Rectal smooth muscle tissue (tissue), 1 donor: Measurements from ENCODE around the gene JAKMIP2.

Source experiments
- H3K27ac ChIP-seq: one replicate; pipeline ENCODE4 v1.7.0; 2013; ENCODE audit warnings: low read depth, low read length, inconsistent platforms
- H3K27me3 ChIP-seq: one replicate; pipeline ENCODE4 v1.7.0; 2013; ENCODE audit warnings: low read length; ENCODE audit not compliant: control insufficient read depth, insufficient read depth
- H3K36me3 ChIP-seq: one replicate; pipeline ENCODE4 v1.7.0; 2013; ENCODE audit warnings: low read length; ENCODE audit not compliant: control insufficient read depth, insufficient read depth
- H3K4me1 ChIP-seq: one replicate; pipeline ENCODE4 v1.7.0; 2013; ENCODE audit warnings: low read length; ENCODE audit not compliant: control insufficient read depth, insufficient read depth
- H3K4me3 ChIP-seq: one replicate; pipeline ENCODE4 v1.7.0; 2013; ENCODE audit warnings: low read length
- H3K9ac ChIP-seq: one replicate; pipeline ENCODE4 v1.7.0; 2013; ENCODE audit warnings: low read length

JAKMIP2 gene

GRCh38 chr5:147547730-147548129 is 234.8 kb downstream of the JAKMIP2 start:
- peaks cover 3% of the 10 kb centered on the region for H3K4me1 ChIP-seq
- H3K9ac ChIP-seq: no peak overlapping the region
- H3K27ac ChIP-seq: peak overlapping the region; percentile 14
- no peak overlapping the region for H3K4me3 ChIP-seq
- H3K27me3 ChIP-seq: no peaks in the 10 kb centered on the region
- H3K36me3 ChIP-seq: no peaks in the 10 kb centered on the region

GRCh38 chr5:147544556-147544955 is 238.0 kb downstream of the JAKMIP2 start:
- Histone ChIP-seq H3K4me3 (no peak overlapping the region), H3K27ac (no peak overlapping the region), H3K27me3 (no peaks in the 10 kb centered on the region), H3K36me3 (no peaks in the 10 kb centered on the region), H3K9ac (no peak overlapping the region), H3K4me1 (no peaks in the 10 kb centered on the region)

DNA sequence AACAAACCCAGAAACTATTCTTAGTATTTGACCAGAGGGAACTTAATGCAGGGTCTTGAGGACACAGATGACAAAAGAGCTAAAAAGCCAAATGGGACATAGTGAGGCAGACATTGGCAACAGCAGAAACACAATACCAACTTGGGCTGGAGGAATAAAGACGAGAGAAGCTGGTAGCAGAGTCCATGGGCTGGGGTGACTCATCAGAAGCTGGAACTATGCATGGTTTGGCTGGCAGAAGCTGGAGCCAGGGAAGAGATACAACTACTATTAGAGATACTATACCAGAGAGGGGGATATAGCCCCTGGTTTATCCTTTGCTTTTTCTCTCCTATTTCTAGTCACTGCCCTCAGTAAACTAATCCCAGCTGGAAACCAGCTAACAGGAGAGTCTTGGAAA is 243.5 kb downstream of the JAKMIP2 start:
- Histone ChIP-seq H3K9ac (no peak overlapping the region), H3K4me3 (no peak overlapping the region), H3K36me3 (no peaks in the 10 kb centered on the region), H3K27ac (no peak overlapping the region), H3K4me1 (peaks cover 13% of the 10 kb centered on the region), H3K27me3 (no peaks in the 10 kb centered on the region)

GRCh38 chr5:147538236-147538635 is 244.3 kb downstream of the JAKMIP2 start:
- Histone ChIP-seq H3K36me3 (no peaks in the 10 kb centered on the region), H3K4me3 (no peak overlapping the region)

More at GRCh38 chr5:147538236-147538635, 244.3 kb downstream of the JAKMIP2 start:
- Histone ChIP-seq H3K27ac (no peak overlapping the region), H3K4me1 (peaks cover 13% of the 10 kb centered on the region), H3K9ac (no peak overlapping the region), H3K27me3 (no peaks in the 10 kb centered on the region)
